Stimulated activated CD4-positive, alpha-beta T cell treated with anti-CD3 and anti-CD28 coated beads, TNF-alpha, amount 100 ng/mL, for 4 hours (primary cell): Measurements from ENCODE around the gene MCC.

Experiments
- DNase-seq, 3 experiments: peaks; one replicate each; pipeline ENCODE4 v3.0.0-alpha.2; 2020; ENCODE audit warnings: low read depth in 3 of 3

The MCC gene

DNA sequence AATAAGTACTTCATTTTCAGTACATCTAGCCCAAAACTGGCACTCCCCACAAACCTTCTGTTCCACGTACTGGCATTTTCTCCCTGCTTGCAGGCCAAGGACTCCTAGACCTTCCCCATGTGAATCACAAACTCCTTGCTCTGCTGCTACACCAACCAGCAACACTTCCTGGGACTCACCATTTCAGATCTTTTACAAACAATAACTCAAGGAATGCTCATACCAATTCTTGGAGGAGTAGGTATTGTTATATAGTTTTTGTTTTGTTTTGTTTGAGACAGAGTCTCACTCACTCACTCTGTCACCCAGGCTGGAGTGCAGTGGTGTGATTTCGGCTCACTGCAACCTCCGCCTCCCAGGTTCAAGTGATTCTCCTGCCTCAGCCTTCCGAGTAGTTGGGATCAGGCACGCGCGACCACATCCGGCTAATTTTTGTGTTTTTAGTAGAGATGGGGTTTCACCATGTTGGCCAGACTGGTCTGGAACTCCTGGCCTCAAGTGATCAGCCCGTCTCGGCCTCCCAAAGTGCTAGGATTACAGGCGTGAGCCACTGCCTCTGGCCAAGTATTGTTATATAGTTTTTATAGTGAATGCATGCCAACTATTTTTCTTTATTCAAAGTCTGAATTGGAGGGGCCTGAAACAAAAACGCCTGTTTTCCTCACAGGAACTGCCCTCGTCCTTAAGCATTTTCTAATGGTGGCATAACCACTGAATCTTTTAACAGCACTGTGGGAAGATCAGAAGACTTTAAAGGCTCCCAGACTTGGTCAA is 264.2 kb downstream of the MCC start:
- DNase-seq, result no peak

DNA sequence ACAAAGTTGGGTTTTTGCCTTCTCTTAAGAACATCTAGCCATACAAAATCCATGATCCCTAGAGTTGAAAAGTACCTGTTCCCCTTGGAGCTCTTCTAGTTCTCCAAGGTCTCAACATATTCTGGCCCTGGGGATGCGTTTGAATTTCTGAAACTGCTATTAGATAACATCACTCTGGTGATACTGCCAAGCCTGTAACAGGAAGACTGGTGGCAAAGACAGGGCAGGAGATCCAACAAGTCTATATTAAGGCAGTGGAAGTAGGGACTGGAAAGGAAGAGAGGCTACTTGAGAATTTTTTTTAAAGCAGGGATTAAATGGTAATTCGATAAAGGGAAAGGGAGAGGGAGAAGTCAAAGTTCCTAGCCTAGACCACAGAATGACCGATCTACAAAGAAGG is 264.9 kb downstream of the MCC start:
- DNase-seq, result no peak

DNA sequence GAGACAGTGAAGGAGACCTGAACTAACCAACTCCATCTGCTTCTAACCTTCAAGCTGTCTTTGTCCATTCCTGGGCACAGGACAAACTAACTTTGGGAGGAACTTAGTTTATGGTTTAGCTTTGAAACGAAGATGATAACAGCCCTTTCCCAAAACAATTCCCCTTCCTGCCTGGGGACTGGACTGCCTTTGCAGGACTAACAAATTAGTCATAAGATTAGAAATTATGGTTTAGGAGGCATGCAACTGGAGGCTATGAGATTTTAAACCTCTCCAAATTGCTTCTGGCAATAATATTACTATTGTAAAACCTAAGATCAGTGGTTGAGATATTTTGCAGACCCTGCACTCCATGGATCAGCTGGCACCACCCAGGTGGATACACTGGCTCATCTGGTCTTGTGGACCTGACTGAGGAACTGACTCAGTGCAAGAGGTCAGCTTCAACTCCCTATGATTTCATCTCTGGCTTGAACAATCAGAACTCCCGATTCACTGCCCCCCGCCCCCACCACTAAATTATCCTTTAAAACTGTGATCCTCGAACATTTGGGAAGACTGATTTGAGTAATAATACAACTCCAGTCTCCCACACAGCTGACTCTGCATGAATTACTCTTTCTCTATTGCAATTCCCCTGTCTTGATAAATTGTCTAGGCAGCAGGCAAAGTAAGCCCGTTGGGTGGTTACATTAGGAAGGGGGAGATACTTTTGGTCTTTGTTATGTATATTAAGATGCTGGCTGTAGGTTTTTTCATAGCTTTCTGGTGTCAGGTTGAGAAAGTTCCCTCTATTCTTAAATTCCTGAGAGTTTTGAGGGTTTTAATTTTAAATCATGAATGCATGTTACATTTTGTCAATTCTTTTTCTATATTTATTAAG is 266.7 kb downstream of the MCC start:
- no peak for DNase-seq

DNA sequence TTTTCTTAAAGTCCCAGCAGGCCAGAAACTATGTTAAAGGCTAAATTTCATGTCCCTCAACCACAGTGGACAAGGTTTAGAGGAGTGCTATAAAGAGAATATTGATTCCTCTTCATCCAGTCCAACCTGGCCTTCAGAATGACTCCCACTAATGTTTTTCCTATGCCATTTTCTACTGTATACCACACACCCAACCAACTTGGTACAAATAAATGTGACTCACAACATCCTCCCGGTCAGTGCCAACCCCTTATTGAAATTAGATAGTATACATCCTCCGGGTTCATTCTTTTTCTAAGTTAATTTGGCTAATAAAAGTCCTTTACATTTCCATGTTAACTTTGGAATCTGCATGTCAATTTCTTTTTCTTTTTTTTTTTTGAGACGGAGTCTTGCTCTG is 268.6 kb downstream of the MCC start:
- DNase-seq, result no peak

DNA sequence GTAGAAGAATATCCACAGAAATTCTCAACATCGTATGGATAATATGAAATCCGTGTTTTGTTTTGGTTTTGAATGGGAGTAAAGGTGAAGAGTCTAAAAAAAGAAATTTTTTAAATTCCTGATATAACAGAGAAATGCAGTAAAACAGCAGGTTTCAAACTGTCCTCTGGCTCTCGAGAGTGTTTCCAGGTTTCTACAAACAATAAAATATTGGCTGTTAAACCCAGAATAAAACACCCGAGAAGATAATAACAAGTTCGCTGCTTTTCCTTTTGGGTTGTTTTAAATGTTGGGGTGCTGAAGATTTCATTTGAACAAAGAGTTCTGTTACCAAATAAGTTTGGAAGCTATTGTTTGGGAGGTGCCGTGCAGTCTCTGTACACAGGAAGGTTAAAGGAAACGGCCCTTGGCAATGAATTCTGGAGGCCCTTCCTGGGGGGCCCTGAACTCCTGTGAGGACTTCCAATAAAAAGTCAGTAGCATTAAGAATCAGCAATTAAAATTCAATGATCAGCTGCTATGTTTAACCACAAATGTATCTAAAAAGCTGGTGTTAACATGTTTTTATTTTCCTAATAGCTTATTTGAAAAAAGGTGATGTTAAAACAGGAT is 269.2 kb downstream of the MCC start:
- no peak for DNase-seq

DNA sequence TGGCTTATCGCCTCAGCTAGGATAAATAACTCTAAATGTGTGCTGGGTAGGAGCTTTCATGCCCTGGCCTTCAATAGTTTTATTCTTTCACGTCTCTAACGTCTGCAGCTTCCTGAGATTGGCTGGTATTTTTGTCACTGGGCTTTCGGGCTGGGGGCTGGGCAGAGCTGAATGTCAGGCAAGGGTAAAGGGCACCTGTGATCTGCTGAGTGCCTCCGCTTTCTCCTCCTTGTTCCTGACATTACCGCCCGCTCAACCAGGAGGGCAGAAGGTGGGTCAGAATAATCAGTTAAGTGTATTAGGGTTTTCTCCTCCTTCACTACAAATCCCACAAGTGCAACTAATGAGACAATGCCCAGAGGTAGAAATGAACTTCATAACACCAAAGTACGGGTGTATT is 270.1 kb downstream of the MCC start:
- no peak for DNase-seq

DNA sequence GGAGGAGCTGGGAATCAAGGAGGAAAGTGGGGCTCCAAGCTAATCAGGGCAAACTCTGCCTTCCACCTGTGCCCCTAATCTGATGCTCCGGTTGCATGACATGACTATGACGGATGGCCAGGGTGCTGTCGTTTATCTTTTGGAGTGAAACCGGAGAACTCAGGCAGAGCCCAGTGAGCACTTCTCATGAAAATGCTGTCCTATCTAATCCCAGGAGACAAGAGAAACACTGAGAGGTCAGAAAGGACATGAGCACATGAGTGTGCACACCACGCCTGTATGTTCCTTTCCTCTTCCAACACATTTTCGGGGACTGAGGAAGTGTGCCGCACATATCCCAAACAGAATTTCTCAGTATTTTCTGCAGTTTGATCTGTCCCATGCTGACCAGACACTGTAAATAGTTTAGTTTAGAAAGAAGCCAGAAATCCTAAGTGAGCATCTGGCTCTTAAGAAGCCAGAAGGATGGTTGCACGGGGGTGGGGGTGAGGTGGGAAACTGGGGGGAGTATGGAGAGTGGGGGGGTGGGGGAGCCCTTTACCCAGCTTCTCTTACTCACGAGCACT is 270.6 kb downstream of the MCC start:
- DNase-seq, result no peak

DNA sequence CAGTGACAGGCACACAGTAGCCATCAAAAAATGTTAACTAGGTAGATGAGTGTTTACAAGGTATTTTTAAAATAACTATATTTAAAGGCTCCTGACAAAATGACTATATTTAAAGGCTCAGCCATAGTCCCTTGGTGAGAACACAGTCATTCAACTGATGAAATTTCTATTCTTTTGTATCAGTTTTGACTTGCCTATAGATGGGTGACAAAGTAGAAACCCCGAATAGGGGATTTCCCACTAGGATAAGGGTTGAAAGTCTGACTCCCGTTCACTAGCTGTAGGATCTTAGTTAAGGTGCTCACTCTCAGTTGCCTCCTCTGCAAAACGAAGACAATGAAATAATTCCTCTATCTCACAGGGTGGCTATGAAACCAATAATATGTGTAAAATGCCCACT is 271.7 kb downstream of the MCC start:
- DNase-seq, result no peak

DNA sequence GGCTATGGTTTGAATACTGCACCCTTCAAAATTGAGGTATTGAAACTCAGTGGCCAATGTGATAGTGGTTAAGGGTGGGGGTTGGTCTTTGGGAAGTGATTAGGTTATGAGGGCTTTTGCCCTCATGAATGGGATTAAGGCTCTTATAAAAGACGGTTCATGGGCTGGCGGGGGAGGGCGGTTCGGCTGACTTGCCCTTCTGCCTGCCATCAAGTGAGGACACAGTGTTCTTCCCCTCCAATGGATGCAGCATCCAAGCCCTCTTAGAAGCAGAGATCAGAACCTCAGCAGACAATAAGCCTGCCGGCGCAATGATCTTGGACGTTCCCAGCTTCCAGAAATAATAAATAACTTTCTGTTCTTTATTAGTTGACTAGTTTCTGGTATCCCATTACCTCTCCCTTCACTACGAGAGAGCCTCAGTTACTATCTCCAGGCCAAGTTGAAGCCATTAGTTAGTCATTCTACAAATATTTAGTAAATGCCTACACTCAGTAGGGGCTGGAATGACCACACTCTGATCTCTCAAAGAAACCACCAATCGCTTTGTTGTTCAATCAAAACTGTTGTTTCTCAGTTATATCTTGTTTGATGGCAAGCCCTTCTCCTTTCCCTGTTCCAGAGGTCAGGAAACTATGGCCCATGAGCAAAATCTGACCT is 272.7 kb downstream of the MCC start:
- DNase-seq, result no peak

DNA sequence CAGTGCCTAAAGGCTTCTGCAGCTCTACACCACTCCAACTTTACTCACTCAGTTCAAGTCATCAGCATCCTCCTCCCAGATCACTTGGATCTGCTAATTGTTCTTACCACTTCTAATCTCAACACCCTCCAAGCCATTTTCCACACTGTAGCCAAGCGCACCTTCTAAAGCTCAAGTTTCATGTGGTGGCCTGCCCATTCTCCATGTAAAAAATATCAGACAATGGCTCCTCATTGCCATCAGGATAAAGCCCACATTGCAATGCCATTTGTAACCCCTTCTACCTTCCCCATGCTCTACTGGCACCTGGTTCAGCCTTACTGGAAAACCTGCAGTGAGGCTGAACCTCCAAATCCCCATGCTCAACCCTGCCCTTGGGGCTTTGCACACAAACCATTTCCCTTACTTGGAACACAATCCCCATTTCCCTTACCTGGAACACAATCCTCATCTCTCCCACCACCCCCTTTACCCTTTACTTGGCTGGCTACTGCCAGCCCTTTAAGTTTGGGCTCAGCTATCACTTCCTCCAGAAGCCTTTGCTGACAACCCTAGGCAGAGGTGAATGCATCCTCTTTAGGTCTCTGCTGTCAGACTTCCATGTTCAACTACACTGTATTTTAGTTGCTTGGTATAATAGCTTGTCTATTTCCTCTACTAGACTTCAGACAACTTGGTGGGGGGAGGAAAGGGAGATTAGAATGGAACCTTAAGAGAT is 273.5 kb downstream of the MCC start:
- no peak for DNase-seq

DNA sequence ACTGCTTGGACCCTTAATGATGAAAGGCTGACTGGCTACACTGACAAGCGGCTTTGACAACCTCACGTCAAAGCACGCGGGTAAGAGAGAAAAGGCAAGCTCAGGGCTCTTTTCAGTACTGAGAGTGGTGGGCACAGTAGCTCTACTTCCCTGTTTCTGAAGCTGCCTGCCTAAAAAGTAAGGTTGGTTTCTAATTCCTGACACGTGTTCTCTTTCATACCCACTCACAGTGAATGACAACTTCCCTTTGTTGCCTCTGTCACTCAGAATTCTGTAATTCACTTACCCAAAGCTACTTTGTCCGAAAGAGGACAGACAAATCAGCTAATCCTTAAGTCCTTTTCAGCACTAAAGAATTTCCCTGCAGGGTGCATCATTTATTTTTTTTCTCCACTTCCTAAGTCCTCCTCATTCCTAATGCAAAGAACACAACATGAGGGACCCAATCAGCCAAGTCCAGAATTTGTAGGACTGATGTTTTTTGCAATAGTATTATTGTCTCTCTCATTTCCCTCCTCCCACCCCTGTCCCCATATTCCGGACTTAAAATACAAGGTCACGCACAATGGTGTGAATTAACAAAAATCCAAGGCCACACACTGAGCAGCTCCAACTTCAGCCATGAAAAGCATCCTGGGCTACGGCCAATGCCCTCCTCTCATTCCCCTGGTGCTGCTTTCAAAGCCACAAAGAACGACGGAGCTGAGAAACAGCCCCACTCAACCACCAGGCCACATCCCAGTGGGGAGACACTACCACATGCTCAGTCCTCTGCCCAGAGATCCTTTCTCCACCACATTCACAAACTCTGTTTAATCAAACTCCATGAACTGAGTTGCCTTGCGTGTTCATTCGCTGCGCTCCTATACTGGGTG is 274.5 kb downstream of the MCC start:
- no peak for DNase-seq

DNA sequence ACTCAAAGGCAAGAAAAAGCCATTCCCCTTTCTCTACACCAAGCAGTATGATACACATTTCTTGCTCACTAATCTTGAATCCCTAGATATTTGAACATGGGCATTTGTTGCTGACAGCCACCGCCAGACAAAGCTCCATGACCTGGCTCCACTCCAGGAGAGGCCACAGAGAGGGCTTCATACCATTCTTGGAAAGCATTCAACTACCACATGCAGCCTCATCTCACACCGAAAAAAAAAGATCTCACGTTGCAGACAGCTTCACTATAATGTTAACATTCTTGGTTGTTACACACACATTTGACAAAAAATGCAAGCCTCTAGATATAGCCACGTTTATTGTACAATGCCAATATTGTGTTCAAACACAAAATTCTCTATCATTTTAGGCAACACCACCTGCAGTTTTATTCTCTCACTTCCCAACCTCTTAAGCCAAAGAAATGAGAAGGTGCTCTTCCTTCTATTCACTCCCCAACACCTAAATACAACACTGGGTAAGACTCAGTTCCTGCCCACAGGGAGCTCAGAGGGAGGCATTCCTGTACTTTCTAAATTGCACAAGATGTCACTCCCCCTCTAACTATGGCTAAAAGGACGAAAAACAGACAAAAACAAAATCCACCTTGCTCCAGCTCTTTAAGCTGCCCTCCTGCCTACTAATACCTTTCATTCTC is 275.9 kb downstream of the MCC start:
- no peak for DNase-seq

DNA sequence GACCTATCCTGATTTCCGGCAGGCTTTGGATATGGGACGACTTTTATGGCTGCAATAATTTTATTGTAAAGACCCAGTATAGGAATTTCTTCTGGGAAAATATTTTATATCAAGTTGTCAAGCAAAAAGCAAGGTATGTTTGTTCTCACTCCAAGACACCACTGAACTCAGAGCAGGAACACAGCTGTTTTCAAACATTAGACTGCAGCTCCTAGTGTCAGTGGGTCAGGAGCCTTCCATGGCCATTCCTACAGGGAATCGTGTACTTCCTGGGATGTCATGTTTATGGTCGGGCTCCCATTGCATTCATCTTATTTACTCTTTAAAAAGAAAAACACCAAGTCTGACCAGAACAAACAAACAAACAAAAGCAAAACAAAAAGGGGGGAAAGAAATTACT is 278.8 kb downstream of the MCC start:
- DNase-seq, result no peak

DNA sequence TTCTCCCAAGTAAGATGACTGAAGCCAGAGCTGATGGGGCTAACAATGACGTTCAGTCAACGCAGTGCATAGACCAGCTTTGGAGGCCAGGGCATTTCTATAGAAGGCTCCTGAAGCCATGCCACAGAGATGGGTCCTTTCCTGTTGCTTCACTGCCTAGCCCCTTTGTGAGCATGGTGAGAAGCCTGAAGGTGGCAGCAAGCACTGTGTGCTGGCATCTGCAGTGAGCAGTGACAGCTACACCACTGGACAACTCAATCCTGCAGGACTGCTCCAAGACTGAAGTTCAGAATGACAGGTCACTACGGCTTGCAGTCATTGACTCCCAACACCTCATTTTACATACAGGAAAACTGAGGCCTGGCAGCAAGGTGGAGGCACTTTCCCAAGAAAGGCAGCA is 282.4 kb downstream of the MCC start:
- DNase-seq, result no peak

DNA sequence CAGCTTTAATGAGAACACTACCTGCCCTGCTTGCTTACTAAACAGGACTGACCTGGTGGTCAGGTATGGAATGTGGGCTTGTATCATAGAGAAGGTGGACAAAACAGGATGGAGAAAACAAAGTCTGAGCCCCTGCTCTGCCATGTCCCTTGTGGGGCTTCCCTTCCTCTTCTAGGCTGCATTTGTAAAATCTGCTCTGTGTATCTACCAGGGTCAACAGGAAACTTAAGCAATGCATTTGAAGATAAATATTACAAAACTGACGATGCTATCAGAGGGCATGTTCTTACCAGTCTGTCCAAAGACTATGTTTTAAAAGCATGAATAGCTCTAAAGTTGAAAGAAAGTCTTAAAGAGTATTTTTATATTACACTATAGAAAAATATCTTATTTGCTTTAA is 282.9 kb downstream of the MCC start:
- no peak for DNase-seq

DNA sequence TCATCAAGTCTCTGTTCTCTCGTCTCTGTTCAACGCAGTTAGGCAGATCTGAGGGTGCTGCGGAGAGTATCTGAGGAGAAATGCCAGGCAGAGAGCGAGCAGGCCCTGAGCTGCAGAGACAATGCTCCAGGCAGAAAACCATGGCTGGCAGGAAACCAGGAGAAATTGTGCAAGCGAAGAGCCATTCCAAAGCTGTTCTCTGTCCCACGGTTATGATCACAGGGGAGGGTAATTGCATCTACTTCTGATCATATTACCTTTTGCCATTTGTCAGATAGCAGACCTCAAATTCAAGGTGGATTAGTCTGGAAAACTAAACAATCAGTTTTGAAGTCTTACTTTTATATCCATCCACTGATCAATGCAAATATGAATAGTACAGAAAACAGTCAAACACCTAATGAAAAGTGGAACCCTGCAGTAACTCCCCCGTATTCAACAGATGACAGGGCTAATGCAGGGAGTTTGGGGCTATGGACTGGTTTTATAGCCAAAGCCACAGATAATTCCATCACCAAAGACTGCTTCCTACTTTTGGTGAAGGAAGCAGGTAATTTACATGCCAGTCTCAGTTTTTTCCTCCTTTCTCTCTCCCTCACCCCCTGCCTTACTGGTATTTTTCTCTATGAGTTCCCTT is 283.6 kb downstream of the MCC start:
- no peak for DNase-seq

DNA sequence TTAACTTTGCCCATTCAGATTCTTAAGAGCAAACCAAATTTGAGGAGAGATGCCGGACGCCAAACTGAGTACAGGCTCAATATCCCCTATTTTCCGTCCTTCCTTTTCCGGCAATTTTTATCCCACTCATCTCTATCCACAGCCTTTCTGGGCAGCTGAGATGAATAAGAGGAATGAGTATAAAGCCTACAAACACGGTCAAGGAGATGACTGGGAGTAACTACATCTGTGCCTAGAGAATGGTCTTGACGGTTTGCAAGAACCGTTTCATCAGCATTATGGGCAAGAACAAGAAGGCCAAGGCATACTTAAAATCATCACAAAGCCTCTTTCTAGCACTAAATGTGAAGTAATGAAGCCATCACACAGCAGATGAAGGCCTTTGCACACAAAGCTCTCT is 284.3 kb downstream of the MCC start:
- DNase-seq, result no peak

DNA sequence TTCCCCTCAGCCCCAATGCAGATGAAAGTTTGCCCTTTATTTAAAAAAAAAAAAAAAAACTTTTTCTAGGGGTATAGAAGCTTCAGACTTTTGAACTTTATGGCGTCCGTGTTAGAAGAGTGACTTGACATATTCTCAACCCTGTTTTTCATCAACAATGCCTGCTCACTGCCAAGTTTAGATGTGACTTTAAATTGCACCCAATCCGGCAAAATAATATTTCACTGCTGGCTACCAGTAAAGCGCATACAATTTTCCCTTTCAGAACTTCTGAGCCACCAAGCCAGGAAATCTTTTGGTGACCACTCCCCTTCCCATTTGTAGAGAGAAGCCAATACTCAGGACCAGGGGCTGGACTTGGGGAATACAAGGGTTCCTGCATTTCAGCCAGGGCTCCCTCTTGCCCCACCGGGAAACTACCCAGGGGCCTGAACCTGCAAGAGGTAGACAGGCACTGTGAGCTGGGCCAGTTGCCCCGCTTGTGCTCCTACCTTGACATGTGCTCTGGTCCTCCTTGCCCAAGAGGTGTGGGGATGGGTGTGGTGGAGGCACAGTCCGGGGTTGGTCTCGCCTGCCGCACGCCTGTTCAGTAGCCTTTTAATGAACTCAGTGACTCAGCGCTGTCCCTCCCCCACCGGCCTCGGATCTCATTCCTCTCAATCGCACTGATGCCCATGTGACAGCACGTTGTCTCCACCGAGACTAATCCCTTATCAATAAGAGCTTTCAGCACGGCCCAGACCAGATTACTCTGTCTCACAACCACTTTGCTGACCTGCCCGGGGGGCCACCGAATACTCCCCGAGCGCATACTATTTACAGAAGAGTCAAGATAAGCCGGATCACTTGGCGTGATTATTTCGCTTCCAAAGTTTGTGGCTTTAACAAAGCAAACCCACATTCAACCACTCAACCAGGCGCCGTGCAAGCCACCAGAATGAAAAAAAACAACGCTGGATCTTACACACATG is 285.2 kb downstream of the MCC start:
- no peak for DNase-seq
